ENCODE data around the gene ERBB4.

Gene ERBB4

DNA sequence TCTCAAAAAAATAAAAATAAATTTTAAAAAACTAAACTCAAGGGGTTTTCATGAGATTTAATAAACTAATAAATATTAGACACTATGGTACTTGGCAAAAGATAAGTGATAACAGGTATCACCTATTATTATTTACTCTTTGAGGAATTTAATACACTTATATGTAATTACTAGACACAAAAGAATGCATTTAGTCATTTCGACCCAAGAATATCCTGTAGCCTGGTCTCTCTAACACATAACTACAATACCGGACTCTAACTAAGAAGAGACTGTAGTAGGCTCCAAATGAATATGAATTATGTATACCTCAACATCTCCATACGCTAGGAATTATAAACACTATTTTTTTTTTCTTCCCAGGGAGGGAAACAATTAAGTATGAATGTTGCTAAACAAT is 1131.5 kb downstream of the ERBB4 start:
- no peaks in the 10 kb centered on the region for H3K79me2 ChIP-seq (ENCODE audit: insufficient read depth, low read length)
- H3K36me3 ChIP-seq (ENCODE audit: insufficient read depth, low read length): no peaks in the 10 kb centered on the region
- H3K4me1 ChIP-seq (ENCODE audit: insufficient read depth, low read length, poor library complexity, severe bottlenecking): no peaks in the 10 kb centered on the region
- H3K9me3 ChIP-seq (ENCODE audit: insufficient read depth, low read depth, low read length): no peaks in the 10 kb centered on the region
- no peak overlapping the region for H3K4me3 ChIP-seq (ENCODE audit: low read length, poor library complexity, severe bottlenecking)
- no peak for TF ChIP-seq EZH2phosphoT487 (IDR thresholded peaks at IDR 0.05; ENCODE audit: borderline replicate concordance)
- TF ChIP-seq, protein P1, sequence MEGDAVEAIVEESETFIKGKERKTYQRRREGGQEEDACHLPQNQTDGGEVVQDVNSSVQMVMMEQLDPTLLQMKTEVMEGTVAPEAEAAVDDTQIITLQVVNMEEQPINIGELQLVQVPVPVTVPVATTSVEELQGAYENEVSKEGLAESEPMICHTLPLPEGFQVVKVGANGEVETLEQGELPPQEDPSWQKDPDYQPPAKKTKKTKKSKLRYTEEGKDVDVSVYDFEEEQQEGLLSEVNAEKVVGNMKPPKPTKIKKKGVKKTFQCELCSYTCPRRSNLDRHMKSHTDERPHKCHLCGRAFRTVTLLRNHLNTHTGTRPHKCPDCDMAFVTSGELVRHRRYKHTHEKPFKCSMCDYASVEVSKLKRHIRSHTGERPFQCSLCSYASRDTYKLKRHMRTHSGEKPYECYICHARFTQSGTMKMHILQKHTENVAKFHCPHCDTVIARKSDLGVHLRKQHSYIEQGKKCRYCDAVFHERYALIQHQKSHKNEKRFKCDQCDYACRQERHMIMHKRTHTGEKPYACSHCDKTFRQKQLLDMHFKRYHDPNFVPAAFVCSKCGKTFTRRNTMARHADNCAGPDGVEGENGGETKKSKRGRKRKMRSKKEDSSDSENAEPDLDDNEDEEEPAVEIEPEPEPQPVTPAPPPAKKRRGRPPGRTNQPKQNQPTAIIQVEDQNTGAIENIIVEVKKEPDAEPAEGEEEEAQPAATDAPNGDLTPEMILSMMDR (conservative IDR thresholded peaks at IDR 0.05; ENCODE audit: low read length): no peak
- H3K4me2 ChIP-seq (ENCODE audit: low read depth, low read length, poor library complexity, severe bottlenecking): no peak overlapping the region
- H3K9ac ChIP-seq (ENCODE audit: low read depth, low read length, poor library complexity, severe bottlenecking): no peak overlapping the region
- no peaks in the 10 kb centered on the region for H4K20me1 ChIP-seq (ENCODE audit: insufficient read depth, low read length, poor library complexity, severe bottlenecking)
- H2AFZ ChIP-seq (ENCODE audit: low read length): no peak overlapping the region
- no peaks in the 10 kb centered on the region for H3F3A ChIP-seq (ENCODE audit: low read depth)
- no peaks in the 10 kb centered on the region for H3K27me3 ChIP-seq (ENCODE audit: insufficient read depth, low read length, poor library complexity, severe bottlenecking)
- no peaks in the 10 kb centered on the region for H3K9me2 ChIP-seq (replicated peaks; ENCODE audit: low read depth, low read length)

DNA sequence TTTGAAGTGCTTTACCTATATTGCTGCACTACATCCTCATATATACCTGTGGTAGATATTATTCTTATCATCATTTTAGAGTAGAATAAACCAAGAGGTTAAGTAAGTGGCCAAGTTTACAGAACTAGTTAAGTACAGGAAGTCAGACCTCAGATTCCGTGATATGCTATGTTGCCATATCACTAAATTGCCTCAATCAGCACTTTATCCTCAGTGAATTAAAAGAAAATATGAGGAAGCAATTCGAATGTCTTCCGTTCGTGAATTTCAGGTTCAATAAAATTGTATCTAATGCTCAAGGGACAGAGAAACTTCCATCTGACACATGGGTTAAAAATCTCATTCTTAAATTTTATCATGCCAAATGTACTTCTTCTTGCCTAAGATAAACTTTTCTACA is 1133.6 kb downstream of the ERBB4 start:
- Histone ChIP-seq H3K4me1 (ENCODE audit: insufficient read depth, low read length, poor library complexity, severe bottlenecking) (no peaks in the 10 kb centered on the region), H3K36me3 (ENCODE audit: insufficient read depth, low read length) (no peaks in the 10 kb centered on the region), H3K4me3 (ENCODE audit: low read length, poor library complexity, severe bottlenecking) (no peak overlapping the region), H3K4me2 (ENCODE audit: low read depth, low read length, poor library complexity, severe bottlenecking) (no peak overlapping the region), H3K9me2 (replicated peaks; ENCODE audit: low read depth, low read length) (no peaks in the 10 kb centered on the region), H3K9me3 (ENCODE audit: insufficient read depth, low read depth, low read length) (no peaks in the 10 kb centered on the region), H3F3A (ENCODE audit: low read depth) (no peaks in the 10 kb centered on the region), H3K9ac (ENCODE audit: low read depth, low read length, poor library complexity, severe bottlenecking) (no peak overlapping the region), H3K27me3 (ENCODE audit: insufficient read depth, low read length, poor library complexity, severe bottlenecking) (no peaks in the 10 kb centered on the region), H2AFZ (ENCODE audit: low read length) (no peak overlapping the region), H4K20me1 (ENCODE audit: insufficient read depth, low read length, poor library complexity, severe bottlenecking) (no peaks in the 10 kb centered on the region), H3K79me2 (ENCODE audit: insufficient read depth, low read length) (no peaks in the 10 kb centered on the region)
- no peak for TF ChIP-seq EZH2phosphoT487 (IDR thresholded peaks at IDR 0.05; ENCODE audit: borderline replicate concordance)
- TF ChIP-seq, protein P1 (conservative IDR thresholded peaks at IDR 0.05; ENCODE audit: low read length): no peak

DNA sequence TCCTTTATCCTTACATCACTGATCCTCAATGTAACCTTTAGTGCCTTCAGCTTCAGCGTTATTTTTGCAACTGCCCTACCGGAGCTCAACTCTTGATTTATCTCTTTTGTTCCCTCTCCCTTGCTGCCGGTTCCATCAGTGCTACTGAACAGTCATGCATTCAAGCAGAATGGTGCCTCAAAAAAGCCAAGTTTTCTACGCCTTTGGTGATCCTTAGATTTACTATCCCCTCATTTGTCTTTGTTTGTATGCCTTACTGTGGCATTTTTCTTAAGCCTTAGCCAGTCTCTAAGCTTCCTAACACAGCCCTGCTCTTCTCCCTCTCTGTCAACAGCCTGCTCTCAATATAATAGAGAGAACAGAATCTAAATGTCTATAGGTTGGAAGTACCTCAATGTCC is 1134.5 kb downstream of the ERBB4 start:
- H3K36me3 ChIP-seq (ENCODE audit: insufficient read depth, low read length): no peaks in the 10 kb centered on the region
- no peak overlapping the region for H3K9ac ChIP-seq (ENCODE audit: low read depth, low read length, poor library complexity, severe bottlenecking)
- H3K9me3 ChIP-seq (ENCODE audit: insufficient read depth, low read depth, low read length): no peaks in the 10 kb centered on the region
- no peak overlapping the region for H2AFZ ChIP-seq (ENCODE audit: low read length)
- no peaks in the 10 kb centered on the region for H3K9me2 ChIP-seq (replicated peaks; ENCODE audit: low read depth, low read length)
- no peak overlapping the region for H3K4me3 ChIP-seq (ENCODE audit: low read length, poor library complexity, severe bottlenecking)
- no peaks in the 10 kb centered on the region for H3F3A ChIP-seq (ENCODE audit: low read depth)
- H3K27me3 ChIP-seq (ENCODE audit: insufficient read depth, low read length, poor library complexity, severe bottlenecking): no peaks in the 10 kb centered on the region
- no peaks in the 10 kb centered on the region for H4K20me1 ChIP-seq (ENCODE audit: insufficient read depth, low read length, poor library complexity, severe bottlenecking)
- TF ChIP-seq, protein P1 (conservative IDR thresholded peaks at IDR 0.05; ENCODE audit: low read length): no peak
- no peak for TF ChIP-seq EZH2phosphoT487 (IDR thresholded peaks at IDR 0.05; ENCODE audit: borderline replicate concordance)
- H3K4me2 ChIP-seq (ENCODE audit: low read depth, low read length, poor library complexity, severe bottlenecking): no peak overlapping the region
- no peaks in the 10 kb centered on the region for H3K4me1 ChIP-seq (ENCODE audit: insufficient read depth, low read length, poor library complexity, severe bottlenecking)
- no peaks in the 10 kb centered on the region for H3K79me2 ChIP-seq (ENCODE audit: insufficient read depth, low read length)
